HK-2 (cell line): ENCODE measurements around the gene MUC22.
A peak's percentile ranks its signal among the peaks of the same experiment; 100 is the strongest.

Experiments
- DNase-seq: peaks from one replicate; pipeline ENCODE4 v3.0.0-alpha.2; 2018; ENCODE audit not compliant: unreplicated experiment

Gene MUC22

DNA sequence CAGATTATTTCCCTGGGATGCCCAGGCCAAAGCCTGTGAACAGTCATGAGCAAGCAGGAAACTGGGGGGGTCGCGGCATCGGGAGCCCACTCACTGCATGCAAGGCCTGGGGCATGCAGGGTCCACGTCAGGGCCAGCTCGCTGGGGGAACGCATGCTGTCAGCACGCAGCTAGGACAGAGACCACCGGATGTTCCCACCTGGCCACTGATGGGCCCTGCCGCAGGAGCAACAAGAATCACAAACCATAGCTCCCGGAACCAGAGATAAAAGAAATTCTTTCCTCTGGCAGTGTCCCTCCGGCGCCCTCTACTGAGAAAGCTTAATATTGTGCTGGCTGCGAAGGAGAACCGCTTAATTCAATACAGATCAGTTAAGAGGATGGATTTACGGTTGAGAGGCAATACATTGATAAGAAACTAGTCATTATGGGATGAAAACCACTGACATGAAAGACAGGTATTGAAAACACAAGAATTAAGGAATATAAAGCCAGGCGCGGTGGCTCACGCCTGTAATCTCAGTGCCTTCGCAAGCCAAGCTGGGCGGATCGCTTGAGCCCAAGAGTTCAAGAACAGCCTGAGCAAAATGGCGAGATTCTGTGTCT, 69.5 kb downstream of the MUC22 start:
- peak; percentile 61 for DNase-seq

- DNase-seq: no peak
These were observed 71.6 kb downstream of the MUC22 start for GRCh38 chr6:31081872-31082271.

DNA sequence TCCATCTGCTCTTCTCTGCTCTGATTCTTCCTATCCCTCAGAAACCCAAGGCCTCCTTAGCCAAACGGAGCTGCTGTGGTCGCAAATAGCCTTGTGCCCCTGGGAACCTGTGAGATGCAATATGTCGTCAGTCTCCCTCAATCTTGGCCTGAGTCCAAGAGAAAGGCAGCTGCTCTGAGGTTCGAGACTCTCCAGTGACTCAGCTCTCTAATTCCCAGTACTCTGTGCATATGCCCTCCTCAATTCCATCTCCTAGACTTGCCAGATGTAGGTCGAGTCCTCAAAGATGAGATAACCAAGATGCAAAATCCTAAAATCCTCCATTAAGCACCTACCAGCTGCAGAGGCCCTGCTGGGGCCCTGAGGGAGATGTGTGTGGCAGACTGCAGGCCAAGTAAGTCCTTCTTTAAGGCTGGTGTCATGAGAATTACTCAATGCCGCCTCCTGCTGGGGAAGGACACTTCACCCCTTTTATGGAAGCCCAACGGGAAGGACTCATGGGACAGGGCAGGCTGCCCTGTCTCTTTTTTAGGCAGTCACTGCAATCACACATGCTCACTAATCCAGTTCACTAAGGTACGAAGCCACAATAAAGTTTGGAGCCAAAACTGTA, 73.6 kb downstream of the MUC22 start:
- DNase-seq: no peak
